WTC11 (cell line): Measurements from ENCODE around the gene CENPU. TPM values are rescaled to one million over a fixed set of nuclear protein-coding genes. Genes with fewer than 3 reads are reported as not detected.

Experiments
- ATAC-seq: fragments of 200-7000 bp; cut with Tn5 transposase; 2 replicates; pipeline ENCODE4 v1.10.0; 2021; ENCODE audit warnings: mild to moderate bottlenecking, moderate library complexity
- CTCF ChIA-PET: fragments of 300-600 bp; sonication (Branson Sonifier 250); formaldehyde crosslinking; loops from one replicate; lab custom pipeline; 2021; ENCODE audit warnings: antibody characterized with exemption; lab: Charles Lee
- POLR2A ChIA-PET: fragments of 350-600 bp; sonication (Branson Sonifier 250); formaldehyde crosslinking; loops from one replicate; lab custom pipeline; 2021; ENCODE audit warnings: antibody characterized with exemption; lab: Charles Lee
- DNase-seq: peaks from one replicate; pipeline ENCODE4 v3.0.0; 2021; ENCODE audit warnings: low spot score
- H3K27ac Mint-ChIP-seq: 2 replicates; pipeline ENCODE4 v1.8.0; 2021; ENCODE audit warnings: mixed read lengths
- H3K27me3 Mint-ChIP-seq: 2 replicates; pipeline ENCODE4 v1.8.0; 2021; ENCODE audit warnings: low read depth, mild to moderate bottlenecking, moderate library complexity, mixed read lengths
- H3K36me3 Mint-ChIP-seq: 2 replicates; pipeline ENCODE4 v1.8.0; 2021; ENCODE audit warnings: mixed read lengths
- H3K4me1 Mint-ChIP-seq: 2 replicates; pipeline ENCODE4 v1.8.0; 2022; ENCODE audit warnings: mixed read lengths
- H3K4me3 Mint-ChIP-seq: 2 replicates; pipeline ENCODE4 v1.8.0; 2021; ENCODE audit warnings: mild to moderate bottlenecking, moderate library complexity, mixed read lengths
- H3K9me3 Mint-ChIP-seq: 2 replicates; pipeline ENCODE4 v1.8.0; 2021; ENCODE audit warnings: mixed read lengths
- CREM ChIP-seq: sonication (generic); formaldehyde crosslinking; IDR thresholded peaks from 2 replicates; pipeline ENCODE4 v1.8.1; 2022; ENCODE audit warnings: mild to moderate bottlenecking, missing genetic modification reagents, moderate library complexity
- FOXJ3 ChIP-seq: sonication (generic); formaldehyde crosslinking; IDR thresholded peaks from 2 replicates; pipeline ENCODE4 v1.9.0; 2021; ENCODE audit warnings: missing genetic modification reagents, mild to moderate bottlenecking, borderline replicate concordance
- FOXK1 ChIP-seq: sonication (generic); formaldehyde crosslinking; IDR thresholded peaks from 2 replicates; pipeline ENCODE4 v1.8.0; 2022; ENCODE audit warnings: mild to moderate bottlenecking, moderate library complexity, missing genetic modification reagents
- GRHL2 ChIP-seq: fragments of 250-450 bp; sonication (Bioruptor Pico); IDR thresholded peaks from 2 replicates; pipeline ENCODE4 v1.8.0; 2022; ENCODE audit warnings: mild to moderate bottlenecking, moderate library complexity; ENCODE audit not compliant: insufficient replicate concordance, severe bottlenecking
- TEAD4 ChIP-seq: sonication (generic); formaldehyde crosslinking; IDR thresholded peaks from 2 replicates; pipeline ENCODE4 v1.8.0; 2022; ENCODE audit warnings: mild to moderate bottlenecking, missing genetic modification reagents
- ZNF263 ChIP-seq: sonication (generic); formaldehyde crosslinking; IDR thresholded peaks from 2 replicates; pipeline ENCODE4 v1.8.1; 2022; ENCODE audit warnings: low read depth, mild to moderate bottlenecking, moderate library complexity, missing genetic modification reagents
- ZNF423 ChIP-seq: fragments of 250-450 bp; sonication (Bioruptor Pico); IDR thresholded peaks from 2 replicates; pipeline ENCODE4 v2.1.2; 2022; ENCODE audit warnings: mild to moderate bottlenecking, moderate library complexity
- total RNA-seq: library from RNA; stranded (reverse); gene quantifications from 3 replicates; pipeline ENCODE4 v1.2.3, GENCODE V29; 2021
- TF ChIP-seq, protein P1 (sequence below): sonication (generic); formaldehyde crosslinking; IDR thresholded peaks from 2 replicates; pipeline ENCODE4 v1.8.1; 2023; ENCODE audit warnings: mild to moderate bottlenecking, missing genetic modification reagents
- TF ChIP-seq, protein P2 (sequence below): sonication (generic); formaldehyde crosslinking; IDR thresholded peaks from 2 replicates; pipeline ENCODE4 v1.8.1; 2023; ENCODE audit warnings: mild to moderate bottlenecking, missing genetic modification reagents, borderline replicate concordance
- TF ChIP-seq, protein P3 (sequence below): sonication (generic); formaldehyde crosslinking; IDR thresholded peaks from 2 replicates; pipeline ENCODE4 v1.8.1; 2022; ENCODE audit warnings: mild to moderate bottlenecking, moderate library complexity, missing genetic modification reagents
- TF ChIP-seq, protein P4 (sequence below): sonication (generic); formaldehyde crosslinking; IDR thresholded peaks from 2 replicates; pipeline ENCODE4 v1.8.1; 2022; ENCODE audit warnings: low read depth, missing genetic modification reagents, borderline replicate concordance
- TF ChIP-seq, protein P5 (sequence below): fragments of 250-450 bp; sonication (Bioruptor Pico); IDR thresholded peaks from 2 replicates; pipeline ENCODE4 v1.9.0; 2021; ENCODE audit warnings: mild to moderate bottlenecking
- TF ChIP-seq, protein P6 (sequence below): sonication (generic); formaldehyde crosslinking; IDR thresholded peaks from 2 replicates; pipeline ENCODE4 v1.8.0; 2022; ENCODE audit warnings: mild to moderate bottlenecking, missing genetic modification reagents
- TF ChIP-seq, protein P7 (sequence below): fragments of 250-450 bp; sonication (Bioruptor Pico); IDR thresholded peaks from 2 replicates; pipeline ENCODE4 v1.9.0; 2021; ENCODE audit warnings: mild to moderate bottlenecking, borderline replicate concordance
- TF ChIP-seq, protein P8 (sequence below): sonication (generic); formaldehyde crosslinking; IDR thresholded peaks from 2 replicates; pipeline ENCODE4 v1.8.1; 2023; ENCODE audit warnings: mild to moderate bottlenecking, missing genetic modification reagents, moderate library complexity

Gene CENPU
- total RNA-seq, 1 experiment from 2014 or later, result 60.5 TPM

DNA sequence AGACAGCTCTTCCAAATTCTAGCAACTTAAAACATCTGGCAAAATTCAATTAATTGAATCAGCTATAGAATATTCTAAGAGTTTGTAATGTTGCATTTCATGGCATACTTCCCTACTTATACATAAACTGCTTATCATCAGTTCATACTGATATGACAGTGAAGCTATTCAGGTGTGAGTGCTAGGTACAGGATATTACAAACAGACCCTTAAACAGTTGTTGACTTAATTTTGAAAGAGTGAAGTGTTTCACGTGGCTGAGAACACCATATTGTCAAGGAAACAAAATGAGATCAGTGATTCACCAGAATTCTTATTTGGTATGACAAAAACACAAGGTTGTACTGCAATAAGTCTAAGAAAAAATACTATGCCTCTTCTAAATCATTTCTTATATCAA, 27.4 kb downstream of the CENPU start:
- TF ChIP-seq, protein P1, sequence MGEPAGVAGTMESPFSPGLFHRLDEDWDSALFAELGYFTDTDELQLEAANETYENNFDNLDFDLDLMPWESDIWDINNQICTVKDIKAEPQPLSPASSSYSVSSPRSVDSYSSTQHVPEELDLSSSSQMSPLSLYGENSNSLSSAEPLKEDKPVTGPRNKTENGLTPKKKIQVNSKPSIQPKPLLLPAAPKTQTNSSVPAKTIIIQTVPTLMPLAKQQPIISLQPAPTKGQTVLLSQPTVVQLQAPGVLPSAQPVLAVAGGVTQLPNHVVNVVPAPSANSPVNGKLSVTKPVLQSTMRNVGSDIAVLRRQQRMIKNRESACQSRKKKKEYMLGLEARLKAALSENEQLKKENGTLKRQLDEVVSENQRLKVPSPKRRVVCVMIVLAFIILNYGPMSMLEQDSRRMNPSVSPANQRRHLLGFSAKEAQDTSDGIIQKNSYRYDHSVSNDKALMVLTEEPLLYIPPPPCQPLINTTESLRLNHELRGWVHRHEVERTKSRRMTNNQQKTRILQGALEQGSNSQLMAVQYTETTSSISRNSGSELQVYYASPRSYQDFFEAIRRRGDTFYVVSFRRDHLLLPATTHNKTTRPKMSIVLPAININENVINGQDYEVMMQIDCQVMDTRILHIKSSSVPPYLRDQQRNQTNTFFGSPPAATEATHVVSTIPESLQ (CRISPR knock-in tag), result no peak
- TF ChIP-seq CREM (CRISPR knock-in tag), result no peak
- TF ChIP-seq ZNF423, result no peak
- TF ChIP-seq ZNF263 (CRISPR knock-in tag), result no peak
- TF ChIP-seq, protein P2, sequence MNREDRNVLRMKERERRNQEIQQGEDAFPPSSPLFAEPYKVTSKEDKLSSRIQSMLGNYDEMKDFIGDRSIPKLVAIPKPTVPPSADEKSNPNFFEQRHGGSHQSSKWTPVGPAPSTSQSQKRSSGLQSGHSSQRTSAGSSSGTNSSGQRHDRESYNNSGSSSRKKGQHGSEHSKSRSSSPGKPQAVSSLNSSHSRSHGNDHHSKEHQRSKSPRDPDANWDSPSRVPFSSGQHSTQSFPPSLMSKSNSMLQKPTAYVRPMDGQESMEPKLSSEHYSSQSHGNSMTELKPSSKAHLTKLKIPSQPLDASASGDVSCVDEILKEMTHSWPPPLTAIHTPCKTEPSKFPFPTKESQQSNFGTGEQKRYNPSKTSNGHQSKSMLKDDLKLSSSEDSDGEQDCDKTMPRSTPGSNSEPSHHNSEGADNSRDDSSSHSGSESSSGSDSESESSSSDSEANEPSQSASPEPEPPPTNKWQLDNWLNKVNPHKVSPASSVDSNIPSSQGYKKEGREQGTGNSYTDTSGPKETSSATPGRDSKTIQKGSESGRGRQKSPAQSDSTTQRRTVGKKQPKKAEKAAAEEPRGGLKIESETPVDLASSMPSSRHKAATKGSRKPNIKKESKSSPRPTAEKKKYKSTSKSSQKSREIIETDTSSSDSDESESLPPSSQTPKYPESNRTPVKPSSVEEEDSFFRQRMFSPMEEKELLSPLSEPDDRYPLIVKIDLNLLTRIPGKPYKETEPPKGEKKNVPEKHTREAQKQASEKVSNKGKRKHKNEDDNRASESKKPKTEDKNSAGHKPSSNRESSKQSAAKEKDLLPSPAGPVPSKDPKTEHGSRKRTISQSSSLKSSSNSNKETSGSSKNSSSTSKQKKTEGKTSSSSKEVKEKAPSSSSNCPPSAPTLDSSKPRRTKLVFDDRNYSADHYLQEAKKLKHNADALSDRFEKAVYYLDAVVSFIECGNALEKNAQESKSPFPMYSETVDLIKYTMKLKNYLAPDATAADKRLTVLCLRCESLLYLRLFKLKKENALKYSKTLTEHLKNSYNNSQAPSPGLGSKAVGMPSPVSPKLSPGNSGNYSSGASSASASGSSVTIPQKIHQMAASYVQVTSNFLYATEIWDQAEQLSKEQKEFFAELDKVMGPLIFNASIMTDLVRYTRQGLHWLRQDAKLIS, result no peak
- TF ChIP-seq, protein P3, sequence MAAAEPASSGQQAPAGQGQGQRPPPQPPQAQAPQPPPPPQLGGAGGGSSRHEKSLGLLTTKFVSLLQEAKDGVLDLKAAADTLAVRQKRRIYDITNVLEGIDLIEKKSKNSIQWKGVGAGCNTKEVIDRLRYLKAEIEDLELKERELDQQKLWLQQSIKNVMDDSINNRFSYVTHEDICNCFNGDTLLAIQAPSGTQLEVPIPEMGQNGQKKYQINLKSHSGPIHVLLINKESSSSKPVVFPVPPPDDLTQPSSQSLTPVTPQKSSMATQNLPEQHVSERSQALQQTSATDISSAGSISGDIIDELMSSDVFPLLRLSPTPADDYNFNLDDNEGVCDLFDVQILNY (CRISPR knock-in tag), result no peak
- no peak for TF ChIP-seq TEAD4 (CRISPR knock-in tag)
- TF ChIP-seq, protein P4, sequence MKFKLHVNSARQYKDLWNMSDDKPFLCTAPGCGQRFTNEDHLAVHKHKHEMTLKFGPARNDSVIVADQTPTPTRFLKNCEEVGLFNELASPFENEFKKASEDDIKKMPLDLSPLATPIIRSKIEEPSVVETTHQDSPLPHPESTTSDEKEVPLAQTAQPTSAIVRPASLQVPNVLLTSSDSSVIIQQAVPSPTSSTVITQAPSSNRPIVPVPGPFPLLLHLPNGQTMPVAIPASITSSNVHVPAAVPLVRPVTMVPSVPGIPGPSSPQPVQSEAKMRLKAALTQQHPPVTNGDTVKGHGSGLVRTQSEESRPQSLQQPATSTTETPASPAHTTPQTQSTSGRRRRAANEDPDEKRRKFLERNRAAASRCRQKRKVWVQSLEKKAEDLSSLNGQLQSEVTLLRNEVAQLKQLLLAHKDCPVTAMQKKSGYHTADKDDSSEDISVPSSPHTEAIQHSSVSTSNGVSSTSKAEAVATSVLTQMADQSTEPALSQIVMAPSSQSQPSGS (CRISPR knock-in tag), result no peak
- TF ChIP-seq, protein P5, sequence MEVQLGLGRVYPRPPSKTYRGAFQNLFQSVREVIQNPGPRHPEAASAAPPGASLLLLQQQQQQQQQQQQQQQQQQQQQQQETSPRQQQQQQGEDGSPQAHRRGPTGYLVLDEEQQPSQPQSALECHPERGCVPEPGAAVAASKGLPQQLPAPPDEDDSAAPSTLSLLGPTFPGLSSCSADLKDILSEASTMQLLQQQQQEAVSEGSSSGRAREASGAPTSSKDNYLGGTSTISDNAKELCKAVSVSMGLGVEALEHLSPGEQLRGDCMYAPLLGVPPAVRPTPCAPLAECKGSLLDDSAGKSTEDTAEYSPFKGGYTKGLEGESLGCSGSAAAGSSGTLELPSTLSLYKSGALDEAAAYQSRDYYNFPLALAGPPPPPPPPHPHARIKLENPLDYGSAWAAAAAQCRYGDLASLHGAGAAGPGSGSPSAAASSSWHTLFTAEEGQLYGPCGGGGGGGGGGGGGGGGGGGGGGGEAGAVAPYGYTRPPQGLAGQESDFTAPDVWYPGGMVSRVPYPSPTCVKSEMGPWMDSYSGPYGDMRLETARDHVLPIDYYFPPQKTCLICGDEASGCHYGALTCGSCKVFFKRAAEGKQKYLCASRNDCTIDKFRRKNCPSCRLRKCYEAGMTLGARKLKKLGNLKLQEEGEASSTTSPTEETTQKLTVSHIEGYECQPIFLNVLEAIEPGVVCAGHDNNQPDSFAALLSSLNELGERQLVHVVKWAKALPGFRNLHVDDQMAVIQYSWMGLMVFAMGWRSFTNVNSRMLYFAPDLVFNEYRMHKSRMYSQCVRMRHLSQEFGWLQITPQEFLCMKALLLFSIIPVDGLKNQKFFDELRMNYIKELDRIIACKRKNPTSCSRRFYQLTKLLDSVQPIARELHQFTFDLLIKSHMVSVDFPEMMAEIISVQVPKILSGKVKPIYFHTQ, result no peak
- TF ChIP-seq FOXJ3 (CRISPR knock-in tag), result no peak
- TF ChIP-seq GRHL2 (CRISPR knock-in tag), result no peak
- TF ChIP-seq, protein P6, sequence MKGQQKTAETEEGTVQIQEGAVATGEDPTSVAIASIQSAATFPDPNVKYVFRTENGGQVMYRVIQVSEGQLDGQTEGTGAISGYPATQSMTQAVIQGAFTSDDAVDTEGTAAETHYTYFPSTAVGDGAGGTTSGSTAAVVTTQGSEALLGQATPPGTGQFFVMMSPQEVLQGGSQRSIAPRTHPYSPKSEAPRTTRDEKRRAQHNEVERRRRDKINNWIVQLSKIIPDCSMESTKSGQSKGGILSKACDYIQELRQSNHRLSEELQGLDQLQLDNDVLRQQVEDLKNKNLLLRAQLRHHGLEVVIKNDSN, result no peak
- TF ChIP-seq FOXK1, result no peak
- TF ChIP-seq, protein P7, sequence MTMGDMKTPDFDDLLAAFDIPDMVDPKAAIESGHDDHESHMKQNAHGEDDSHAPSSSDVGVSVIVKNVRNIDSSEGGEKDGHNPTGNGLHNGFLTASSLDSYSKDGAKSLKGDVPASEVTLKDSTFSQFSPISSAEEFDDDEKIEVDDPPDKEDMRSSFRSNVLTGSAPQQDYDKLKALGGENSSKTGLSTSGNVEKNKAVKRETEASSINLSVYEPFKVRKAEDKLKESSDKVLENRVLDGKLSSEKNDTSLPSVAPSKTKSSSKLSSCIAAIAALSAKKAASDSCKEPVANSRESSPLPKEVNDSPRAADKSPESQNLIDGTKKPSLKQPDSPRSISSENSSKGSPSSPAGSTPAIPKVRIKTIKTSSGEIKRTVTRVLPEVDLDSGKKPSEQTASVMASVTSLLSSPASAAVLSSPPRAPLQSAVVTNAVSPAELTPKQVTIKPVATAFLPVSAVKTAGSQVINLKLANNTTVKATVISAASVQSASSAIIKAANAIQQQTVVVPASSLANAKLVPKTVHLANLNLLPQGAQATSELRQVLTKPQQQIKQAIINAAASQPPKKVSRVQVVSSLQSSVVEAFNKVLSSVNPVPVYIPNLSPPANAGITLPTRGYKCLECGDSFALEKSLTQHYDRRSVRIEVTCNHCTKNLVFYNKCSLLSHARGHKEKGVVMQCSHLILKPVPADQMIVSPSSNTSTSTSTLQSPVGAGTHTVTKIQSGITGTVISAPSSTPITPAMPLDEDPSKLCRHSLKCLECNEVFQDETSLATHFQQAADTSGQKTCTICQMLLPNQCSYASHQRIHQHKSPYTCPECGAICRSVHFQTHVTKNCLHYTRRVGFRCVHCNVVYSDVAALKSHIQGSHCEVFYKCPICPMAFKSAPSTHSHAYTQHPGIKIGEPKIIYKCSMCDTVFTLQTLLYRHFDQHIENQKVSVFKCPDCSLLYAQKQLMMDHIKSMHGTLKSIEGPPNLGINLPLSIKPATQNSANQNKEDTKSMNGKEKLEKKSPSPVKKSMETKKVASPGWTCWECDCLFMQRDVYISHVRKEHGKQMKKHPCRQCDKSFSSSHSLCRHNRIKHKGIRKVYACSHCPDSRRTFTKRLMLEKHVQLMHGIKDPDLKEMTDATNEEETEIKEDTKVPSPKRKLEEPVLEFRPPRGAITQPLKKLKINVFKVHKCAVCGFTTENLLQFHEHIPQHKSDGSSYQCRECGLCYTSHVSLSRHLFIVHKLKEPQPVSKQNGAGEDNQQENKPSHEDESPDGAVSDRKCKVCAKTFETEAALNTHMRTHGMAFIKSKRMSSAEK (CRISPR knock-in tag), result no peak
- TF ChIP-seq, protein P8, sequence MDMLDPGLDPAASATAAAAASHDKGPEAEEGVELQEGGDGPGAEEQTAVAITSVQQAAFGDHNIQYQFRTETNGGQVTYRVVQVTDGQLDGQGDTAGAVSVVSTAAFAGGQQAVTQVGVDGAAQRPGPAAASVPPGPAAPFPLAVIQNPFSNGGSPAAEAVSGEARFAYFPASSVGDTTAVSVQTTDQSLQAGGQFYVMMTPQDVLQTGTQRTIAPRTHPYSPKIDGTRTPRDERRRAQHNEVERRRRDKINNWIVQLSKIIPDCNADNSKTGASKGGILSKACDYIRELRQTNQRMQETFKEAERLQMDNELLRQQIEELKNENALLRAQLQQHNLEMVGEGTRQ (CRISPR knock-in tag), result no peak
- Mint-ChIP-seq H3K36me3 (peaks cover 71% of the 10 kb centered on the region), H3K27ac (no peak overlapping the region), H3K27me3 (no peaks in the 10 kb centered on the region), H3K4me1 (no peaks in the 10 kb centered on the region), H3K4me3 (no peak overlapping the region), H3K9me3 (no peaks in the 10 kb centered on the region)
- ChIA-PET CTCF (no interaction called here), POLR2A (no interaction called here)
- no peak for ATAC-seq
- no peak for DNase-seq
